ENCODE results near the gene ABR. TPM values are rescaled to one million over a fixed set of nuclear protein-coding genes. Genes with fewer than 3 reads are reported as not detected.

ABR gene
- total and polyA plus RNA-seq, 2 of the 13 experiments (the other 11 are each of a cell fraction or from before 2014, with no cell fraction given): 12.4 to 40.4 TPM

DNA sequence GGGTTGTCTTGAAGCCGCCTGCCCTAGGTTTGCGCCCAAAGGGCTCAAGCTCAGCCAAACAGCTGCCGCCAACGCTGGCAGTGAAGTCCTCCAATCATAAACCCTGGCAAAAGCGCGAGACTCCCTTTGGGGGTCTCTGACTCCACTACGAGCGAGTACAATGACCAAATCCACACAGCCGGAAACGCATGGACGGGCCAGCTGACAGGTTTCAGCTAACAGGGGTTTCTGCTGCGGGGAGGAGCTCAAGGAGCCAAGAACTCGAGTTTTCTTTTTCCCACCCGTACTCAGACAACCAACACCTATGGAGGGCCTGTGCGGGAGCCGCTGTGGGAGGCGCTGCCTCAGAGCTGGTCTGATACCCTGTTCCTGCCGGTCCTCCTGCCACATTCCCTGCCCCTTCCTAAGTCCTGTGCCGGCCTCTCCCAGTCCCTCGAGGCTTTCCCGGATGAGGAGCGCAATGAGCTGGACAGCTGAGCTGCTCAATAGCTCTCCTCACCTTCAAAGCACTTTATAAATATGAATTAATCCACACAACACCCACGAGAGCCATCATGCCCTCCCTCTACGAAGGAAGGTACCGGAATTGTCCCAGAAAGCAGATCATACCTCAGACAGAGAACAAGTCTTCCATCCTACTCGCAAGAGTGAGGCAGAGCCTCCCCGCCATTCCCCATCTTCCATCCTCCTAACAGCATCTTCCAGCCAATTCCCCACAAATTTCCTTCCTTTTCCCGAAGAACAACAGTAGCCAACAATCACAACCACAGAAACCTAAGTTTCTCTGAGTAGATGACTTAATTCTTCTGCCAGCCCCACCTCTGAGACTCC is 6.1 kb downstream of the ABR start:
- H3K4me1 ChIP-seq (ENCODE audit: insufficient read depth, low read length): no peaks in the 10 kb centered on the region
- no peaks in the 10 kb centered on the region for H4K20me1 ChIP-seq (ENCODE audit: insufficient read depth, low read length)
- in situ Hi-C loops (cut with HindIII; ENCODE audit: extremely low pct_ligation_motif_present, low pct_unique_long_range_greater_than_20kb) (no loop called here), intact Hi-C loops (cut with micrococcal nuclease; ENCODE audit: unreplicated experiment) (no loop called here)
- DNase-seq (ENCODE audit: low spot score) (no peak), ATAC-seq (no peak), FAIRE-seq (no peak)
- H3K9me3 ChIP-seq (ENCODE audit: low read length): no peaks in the 10 kb centered on the region
- no peak overlapping the region for H3K4me3 ChIP-seq (replicated peaks in 1 of 3; ENCODE audit: insufficient read depth in 1 of 3, low read depth in 2 of 3, low read length in 3 of 3)
- H3K27me3 ChIP-seq (ENCODE audit: control insufficient read depth in 1 of 2, insufficient read depth in 2 of 2, low read length in 2 of 2): peaks cover 12 to 69% of the 10 kb centered on the region in 2 experiments
- ChIA-PET CTCF (ENCODE audit: low intra/inter-chr PET ratio, low total read pairs) (no interaction called here), POLR2A (no interaction called here)
- H2AFZ ChIP-seq (ENCODE audit: low read length): no peak overlapping the region
- BruUV-seq (replicated peaks): no TSS peak
- no peaks in the 10 kb centered on the region for H3K36me3 ChIP-seq (replicated peaks in 1 of 2; ENCODE audit: control insufficient read depth in 1 of 2, insufficient read depth in 2 of 2, low read length in 2 of 2)
- 38% methylated on average over 19 of the region's 28 CpGs for WGBS (ENCODE audit: low lambda C conversion rate)
- no peaks in the 10 kb centered on the region for H3K79me2 ChIP-seq (ENCODE audit: insufficient read depth, low read length)
- TF ChIP-seq HNRNPH1 (optimal IDR thresholded peaks at IDR 0.05; ENCODE audit: low read depth, low read length): no peak
- TF ChIP-seq, protein P1, sequence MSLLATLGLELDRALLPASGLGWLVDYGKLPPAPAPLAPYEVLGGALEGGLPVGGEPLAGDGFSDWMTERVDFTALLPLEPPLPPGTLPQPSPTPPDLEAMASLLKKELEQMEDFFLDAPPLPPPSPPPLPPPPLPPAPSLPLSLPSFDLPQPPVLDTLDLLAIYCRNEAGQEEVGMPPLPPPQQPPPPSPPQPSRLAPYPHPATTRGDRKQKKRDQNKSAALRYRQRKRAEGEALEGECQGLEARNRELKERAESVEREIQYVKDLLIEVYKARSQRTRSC (CRISPR knock-in tag; IDR thresholded peaks at IDR 0.05; ENCODE audit: low read depth): no peak
- no peak for TF ChIP-seq TOE1 (CRISPR knock-in tag; IDR thresholded peaks at IDR 0.05)
- TF ChIP-seq, protein P2, sequence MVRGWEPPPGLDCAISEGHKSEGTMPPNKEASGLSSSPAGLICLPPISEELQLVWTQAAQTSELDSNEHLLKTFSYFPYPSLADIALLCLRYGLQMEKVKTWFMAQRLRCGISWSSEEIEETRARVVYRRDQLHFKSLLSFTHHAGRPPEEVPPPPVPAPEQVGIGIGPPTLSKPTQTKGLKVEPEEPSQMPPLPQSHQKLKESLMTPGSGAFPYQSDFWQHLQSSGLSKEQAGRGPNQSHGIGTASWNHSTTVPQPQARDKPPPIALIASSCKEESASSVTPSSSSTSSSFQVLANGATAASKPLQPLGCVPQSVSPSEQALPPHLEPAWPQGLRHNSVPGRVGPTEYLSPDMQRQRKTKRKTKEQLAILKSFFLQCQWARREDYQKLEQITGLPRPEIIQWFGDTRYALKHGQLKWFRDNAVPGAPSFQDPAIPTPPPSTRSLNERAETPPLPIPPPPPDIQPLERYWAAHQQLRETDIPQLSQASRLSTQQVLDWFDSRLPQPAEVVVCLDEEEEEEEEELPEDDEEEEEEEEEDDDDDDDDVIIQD (CRISPR knock-in tag; IDR thresholded peaks at IDR 0.05; ENCODE audit: low read depth): no peak
- TF ChIP-seq, protein P3, sequence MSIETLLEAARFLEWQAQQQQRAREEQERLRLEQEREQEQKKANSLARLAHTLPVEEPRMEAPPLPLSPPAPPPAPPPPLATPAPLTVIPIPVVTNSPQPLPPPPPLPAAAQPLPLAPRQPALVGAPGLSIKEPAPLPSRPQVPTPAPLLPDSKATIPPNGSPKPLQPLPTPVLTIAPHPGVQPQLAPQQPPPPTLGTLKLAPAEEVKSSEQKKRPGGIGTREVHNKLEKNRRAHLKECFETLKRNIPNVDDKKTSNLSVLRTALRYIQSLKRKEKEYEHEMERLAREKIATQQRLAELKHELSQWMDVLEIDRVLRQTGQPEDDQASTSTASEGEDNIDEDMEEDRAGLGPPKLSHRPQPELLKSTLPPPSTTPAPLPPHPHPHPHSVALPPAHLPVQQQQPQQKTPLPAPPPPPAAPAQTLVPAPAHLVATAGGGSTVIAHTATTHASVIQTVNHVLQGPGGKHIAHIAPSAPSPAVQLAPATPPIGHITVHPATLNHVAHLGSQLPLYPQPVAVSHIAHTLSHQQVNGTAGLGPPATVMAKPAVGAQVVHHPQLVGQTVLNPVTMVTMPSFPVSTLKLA (IDR thresholded peaks at IDR 0.05): no peak
- TF ChIP-seq PPARG (CRISPR knock-in tag; conservative IDR thresholded peaks at IDR 0.05): no peak
- TF ChIP-seq, protein P4, sequence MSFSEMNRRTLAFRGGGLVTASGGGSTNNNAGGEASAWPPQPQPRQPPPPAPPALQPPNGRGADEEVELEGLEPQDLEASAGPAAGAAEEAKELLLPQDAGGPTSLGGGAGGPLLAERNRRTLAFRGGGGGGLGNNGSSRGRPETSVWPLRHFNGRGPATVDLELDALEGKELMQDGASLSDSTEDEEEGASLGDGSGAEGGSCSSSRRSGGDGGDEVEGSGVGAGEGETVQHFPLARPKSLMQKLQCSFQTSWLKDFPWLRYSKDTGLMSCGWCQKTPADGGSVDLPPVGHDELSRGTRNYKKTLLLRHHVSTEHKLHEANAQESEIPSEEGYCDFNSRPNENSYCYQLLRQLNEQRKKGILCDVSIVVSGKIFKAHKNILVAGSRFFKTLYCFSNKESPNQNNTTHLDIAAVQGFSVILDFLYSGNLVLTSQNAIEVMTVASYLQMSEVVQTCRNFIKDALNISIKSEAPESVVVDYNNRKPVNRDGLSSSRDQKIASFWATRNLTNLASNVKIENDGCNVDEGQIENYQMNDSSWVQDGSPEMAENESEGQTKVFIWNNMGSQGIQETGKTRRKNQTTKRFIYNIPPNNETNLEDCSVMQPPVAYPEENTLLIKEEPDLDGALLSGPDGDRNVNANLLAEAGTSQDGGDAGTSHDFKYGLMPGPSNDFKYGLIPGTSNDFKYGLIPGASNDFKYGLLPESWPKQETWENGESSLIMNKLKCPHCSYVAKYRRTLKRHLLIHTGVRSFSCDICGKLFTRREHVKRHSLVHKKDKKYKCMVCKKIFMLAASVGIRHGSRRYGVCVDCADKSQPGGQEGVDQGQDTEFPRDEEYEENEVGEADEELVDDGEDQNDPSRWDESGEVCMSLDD (CRISPR knock-in tag; IDR thresholded peaks at IDR 0.05; ENCODE audit: borderline replicate concordance): no peak
- TF ChIP-seq NR3C1 (CRISPR knock-in tag; IDR thresholded peaks at IDR 0.05): no peak
- TF ChIP-seq SKI (IDR thresholded peaks at IDR 0.05; ENCODE audit: partially characterized antibody): no peak
- TF ChIP-seq JUNB (CRISPR knock-in tag; IDR thresholded peaks at IDR 0.05; ENCODE audit: borderline replicate concordance): no peak
- no peak for TF ChIP-seq ATF1 (CRISPR knock-in tag; IDR thresholded peaks at IDR 0.05)
- no peak overlapping the region for H3K9ac ChIP-seq (ENCODE audit: insufficient read depth, low read depth, low read length)
- no peak overlapping the region for H3K4me2 ChIP-seq (ENCODE audit: low read depth, low read length)
- no peak overlapping the region for H3K27ac ChIP-seq (ENCODE audit: extremely low read length, insufficient read depth, low read length)
